ENCODE results near the gene GPLD1.

GRCh38 chr6:24522228-24523176 lies 33.1 kb upstream of the GPLD1 start:
- TF ChIP-seq CTCF (IDR thresholded peaks at IDR 0.05; ENCODE audit: insufficient read depth, low read length, poor library complexity, severe bottlenecking) (no peak), EZH2phosphoT487 (conservative IDR thresholded peaks at IDR 0.05; ENCODE audit: low read length) (no peak)

Measured in SU-DHL-6 (cell line).